ENCODE measurements around the gene SYDE1.
A peak's percentile ranks its signal among the peaks of the same experiment; 100 is the strongest.

Gene SYDE1

DNA sequence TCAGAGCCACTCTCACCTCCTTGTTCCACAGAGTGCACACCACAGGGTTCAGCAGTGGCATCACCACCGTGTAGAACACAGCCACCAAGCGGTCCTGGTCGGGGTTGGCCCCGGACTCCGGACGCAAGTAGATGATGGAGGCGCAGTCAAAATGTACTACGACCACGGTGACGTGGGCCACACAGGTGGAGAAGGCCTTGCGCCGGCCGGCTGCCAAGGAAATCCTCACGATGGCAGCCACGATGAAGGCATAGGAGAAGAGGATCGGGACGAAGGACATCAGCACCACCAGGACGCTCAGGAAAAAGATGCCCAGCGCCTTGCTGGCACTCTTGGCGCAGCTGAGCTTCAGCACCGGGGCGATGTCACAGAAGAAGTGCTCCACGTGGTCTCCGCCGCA is 33.9 kb downstream of the SYDE1 start:
- DNase-seq = no peak
- TF ChIP-seq, protein P1, sequence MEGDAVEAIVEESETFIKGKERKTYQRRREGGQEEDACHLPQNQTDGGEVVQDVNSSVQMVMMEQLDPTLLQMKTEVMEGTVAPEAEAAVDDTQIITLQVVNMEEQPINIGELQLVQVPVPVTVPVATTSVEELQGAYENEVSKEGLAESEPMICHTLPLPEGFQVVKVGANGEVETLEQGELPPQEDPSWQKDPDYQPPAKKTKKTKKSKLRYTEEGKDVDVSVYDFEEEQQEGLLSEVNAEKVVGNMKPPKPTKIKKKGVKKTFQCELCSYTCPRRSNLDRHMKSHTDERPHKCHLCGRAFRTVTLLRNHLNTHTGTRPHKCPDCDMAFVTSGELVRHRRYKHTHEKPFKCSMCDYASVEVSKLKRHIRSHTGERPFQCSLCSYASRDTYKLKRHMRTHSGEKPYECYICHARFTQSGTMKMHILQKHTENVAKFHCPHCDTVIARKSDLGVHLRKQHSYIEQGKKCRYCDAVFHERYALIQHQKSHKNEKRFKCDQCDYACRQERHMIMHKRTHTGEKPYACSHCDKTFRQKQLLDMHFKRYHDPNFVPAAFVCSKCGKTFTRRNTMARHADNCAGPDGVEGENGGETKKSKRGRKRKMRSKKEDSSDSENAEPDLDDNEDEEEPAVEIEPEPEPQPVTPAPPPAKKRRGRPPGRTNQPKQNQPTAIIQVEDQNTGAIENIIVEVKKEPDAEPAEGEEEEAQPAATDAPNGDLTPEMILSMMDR (IDR thresholded peaks at IDR 0.05; ENCODE audit: low read depth, low read length) = no peak
- Histone ChIP-seq H3K4me3 (ENCODE audit: low read depth, low read length) (no peak overlapping the region), H3K4me1 (no peaks in the 10 kb centered on the region), H3K27me3 (no peaks in the 10 kb centered on the region; the same call in none of the 2 replicates), H3K36me3 (no peaks in the 10 kb centered on the region), H3K9me3 (no peaks in the 10 kb centered on the region)

- no peak for DNase-seq
- H3K27me3 ChIP-seq = no peaks in the 10 kb centered on the region; the same call in none of the 2 replicates
- no peaks in the 10 kb centered on the region for H3K4me1 ChIP-seq
- TF ChIP-seq, protein P1 (IDR thresholded peaks at IDR 0.05; ENCODE audit: low read depth, low read length) = no peak
- no peak overlapping the region for H3K4me3 ChIP-seq (ENCODE audit: low read depth, low read length)
- H3K36me3 ChIP-seq = no peaks in the 10 kb centered on the region
- no peaks in the 10 kb centered on the region for H3K9me3 ChIP-seq
These were observed 35.1 kb downstream of the SYDE1 start for GRCh38 chr19:15142313-15142712.

GRCh38 chr19:15144046-15144646 is 36.9 kb downstream of the SYDE1 start:
- TF ChIP-seq, protein P1 (IDR thresholded peaks at IDR 0.05; ENCODE audit: low read depth, low read length) = no peak
- Histone ChIP-seq H3K4me1 (no peaks in the 10 kb centered on the region), H3K36me3 (no peaks in the 10 kb centered on the region), H3K27me3 (peaks cover 3% of the 10 kb centered on the region), H3K4me3 (ENCODE audit: low read depth, low read length) (no peak overlapping the region), H3K9me3 (no peaks in the 10 kb centered on the region)
- no peak for DNase-seq

- peaks cover 3% of the 10 kb centered on the region for H3K27me3 ChIP-seq
- no peak for DNase-seq
- no peak overlapping the region for H3K4me3 ChIP-seq (ENCODE audit: low read depth, low read length)
- no peaks in the 10 kb centered on the region for H3K9me3 ChIP-seq
- TF ChIP-seq, protein P1 (IDR thresholded peaks at IDR 0.05; ENCODE audit: low read depth, low read length) = no peak
- H3K4me1 ChIP-seq = no peaks in the 10 kb centered on the region
- H3K36me3 ChIP-seq = no peaks in the 10 kb centered on the region
These were observed 39.9 kb downstream of the SYDE1 start for GRCh38 chr19:15147090-15147489.

DNA sequence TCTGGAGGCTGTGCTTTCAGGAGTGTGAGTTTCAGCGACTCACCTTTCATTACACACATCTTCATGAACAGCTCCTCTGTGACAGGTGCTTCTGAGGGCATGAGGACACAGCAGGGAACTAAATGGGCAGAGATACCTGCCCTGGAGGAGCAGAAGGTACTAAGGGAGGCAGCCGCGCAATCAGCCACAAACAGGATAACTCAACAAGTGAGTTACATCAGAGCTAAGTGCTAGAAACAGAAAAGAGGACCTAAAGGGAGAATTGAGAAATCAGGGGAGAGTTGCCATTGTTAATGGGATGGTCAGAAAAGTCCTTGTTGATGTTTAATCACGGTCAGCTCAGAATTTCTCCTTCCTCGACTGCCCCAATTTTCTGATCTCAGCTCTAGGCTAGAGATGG is 42.5 kb downstream of the SYDE1 start:
- TF ChIP-seq, protein P1 (IDR thresholded peaks at IDR 0.05; ENCODE audit: low read depth, low read length) = no peak
- no peak for DNase-seq

DNA sequence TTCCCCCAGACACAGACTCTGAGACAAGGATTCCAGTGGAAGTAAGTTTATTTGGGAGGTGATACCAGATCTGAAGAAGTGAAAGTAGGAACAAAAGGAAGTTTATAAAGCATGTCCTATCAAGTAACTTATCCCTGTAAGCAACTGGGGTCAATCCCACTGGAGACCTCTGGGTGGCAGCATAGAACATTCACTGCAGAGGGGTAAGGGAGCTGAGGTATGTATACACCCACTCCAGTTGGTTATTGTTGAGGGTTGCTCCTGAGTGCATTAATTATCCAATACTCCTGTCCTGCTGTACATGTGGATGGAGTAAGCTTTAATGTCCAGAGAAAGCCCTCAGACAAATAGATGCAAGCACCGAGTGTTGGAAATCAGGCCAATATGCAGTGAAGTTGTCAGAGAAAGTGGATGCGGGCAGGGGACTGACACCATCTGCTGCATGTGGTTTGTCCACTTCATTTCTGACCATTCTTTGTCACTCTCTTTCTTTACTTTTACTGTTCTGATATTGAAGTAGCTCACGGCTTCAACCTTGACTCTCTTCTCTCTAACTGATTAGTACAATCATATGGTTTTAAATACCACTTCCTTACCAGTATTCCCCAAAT is 46.9 kb downstream of the SYDE1 start:
- Histone ChIP-seq H3K36me3 (no peaks in the 10 kb centered on the region), H3K27me3 (no peaks in the 10 kb centered on the region), H3K4me1 (no peaks in the 10 kb centered on the region), H3K9me3 (no peaks in the 10 kb centered on the region), H3K4me3 (ENCODE audit: low read depth, low read length) (no peak overlapping the region)
- TF ChIP-seq, protein P1 (IDR thresholded peaks at IDR 0.05; ENCODE audit: low read depth, low read length) = peak; percentile 83
- DNase-seq = peak; percentile 52

More for the DNA sequence above, 42.5 kb downstream of the SYDE1 start:
- Histone ChIP-seq H3K4me1 (no peaks in the 10 kb centered on the region), H3K36me3 (no peaks in the 10 kb centered on the region), H3K4me3 (ENCODE audit: low read depth, low read length) (no peak overlapping the region), H3K9me3 (no peaks in the 10 kb centered on the region), H3K27me3 (peaks cover 3% of the 10 kb centered on the region; the same call in 1 of the 2 replicates)
